Activated CD4-positive, alpha-beta T cell treated with anti-CD3 and anti-CD28 coated beads, Interleukin-2, amount 50 U/mL, for 24 hours (primary cell): Measurements from ENCODE around the gene DCLRE1C.
"Not testable (repeated sequence)": the region's sequence is repeated elsewhere in the genome, so short reads cannot be mapped to it uniquely, and the experiment has no call there.

Source experiments
- DNase-seq, 2 donors: peaks; one replicate each; pipeline ENCODE4 v3.0.0-alpha.2; 2020; ENCODE audit warnings: low read depth in 1 of 2, low spot score in 1 of 2

Gene DCLRE1C

DNA sequence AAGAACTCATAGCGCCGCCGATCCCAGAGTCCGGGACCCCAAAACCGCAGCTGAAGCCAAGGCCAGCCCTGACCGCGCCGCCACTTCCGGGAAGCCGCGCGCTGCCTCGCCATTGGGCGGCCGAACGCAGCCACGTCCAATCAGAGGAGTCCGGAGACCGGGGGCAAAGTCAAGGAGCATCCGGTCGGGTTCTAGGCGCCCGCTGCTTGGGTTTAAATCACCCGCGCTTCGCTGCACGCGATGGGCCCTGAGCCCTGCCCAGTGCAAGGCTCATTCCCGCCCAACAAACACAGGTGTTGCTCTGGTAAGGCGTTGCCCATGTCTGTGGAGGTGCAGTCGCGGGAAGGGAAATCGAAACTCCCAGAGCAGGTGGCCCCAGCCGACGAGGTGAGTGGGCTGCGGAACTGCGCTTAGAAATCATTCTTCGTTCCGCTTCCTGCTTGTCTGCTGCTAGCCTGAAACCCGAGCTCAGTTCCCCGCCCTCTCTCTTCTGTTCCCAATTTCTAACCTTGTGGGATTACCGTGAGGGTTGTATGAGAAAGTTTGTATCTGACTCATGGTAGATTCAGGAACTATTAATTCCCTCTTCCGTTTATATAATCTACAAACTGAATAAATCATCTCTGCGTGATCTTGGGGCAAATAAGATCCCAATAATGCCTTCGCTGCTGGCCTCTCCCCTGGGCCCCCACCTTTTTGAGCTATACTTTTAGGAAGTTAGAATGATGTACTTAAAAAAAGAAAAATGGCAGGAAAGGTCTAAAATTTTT lies at the start of gene DCLRE1C:
Gene DCLRE1C (minus strand): TSS at position 96 of the 770 bp plus-strand sequence. CDS start 86 bp downstream, at position 10.
- DNase-seq = peak; percentile 75 to 83

DNA sequence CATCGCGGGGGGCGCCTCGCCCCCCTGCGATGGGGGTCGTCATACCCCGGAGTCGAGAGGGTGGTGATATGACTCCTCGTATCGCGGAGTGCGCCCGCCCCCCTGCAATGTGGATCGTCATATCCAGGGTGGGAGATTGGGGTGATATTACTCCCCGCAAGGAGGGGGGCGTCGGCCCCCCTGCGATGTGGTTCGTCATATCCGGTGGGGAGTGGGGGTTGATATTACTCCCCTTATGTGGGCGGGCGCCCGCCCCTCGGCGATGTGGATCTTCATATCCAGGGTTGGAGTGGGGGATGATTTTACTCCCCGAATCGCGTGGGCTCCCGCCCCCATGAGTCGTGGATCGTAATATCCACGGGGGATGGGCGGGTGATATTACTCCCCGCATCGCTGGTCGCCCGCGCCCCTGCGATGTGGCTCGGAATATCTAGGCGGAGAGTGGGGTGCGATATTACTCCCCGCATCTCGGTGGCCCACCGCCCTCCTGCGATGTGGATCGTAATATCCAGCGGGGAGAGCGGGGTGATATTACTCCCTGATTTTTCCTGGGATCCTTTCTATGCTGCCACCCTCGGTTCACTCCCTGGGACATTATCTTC lies 42.2 kb upstream of the DCLRE1C start:
- DNase-seq = no peak

DNA sequence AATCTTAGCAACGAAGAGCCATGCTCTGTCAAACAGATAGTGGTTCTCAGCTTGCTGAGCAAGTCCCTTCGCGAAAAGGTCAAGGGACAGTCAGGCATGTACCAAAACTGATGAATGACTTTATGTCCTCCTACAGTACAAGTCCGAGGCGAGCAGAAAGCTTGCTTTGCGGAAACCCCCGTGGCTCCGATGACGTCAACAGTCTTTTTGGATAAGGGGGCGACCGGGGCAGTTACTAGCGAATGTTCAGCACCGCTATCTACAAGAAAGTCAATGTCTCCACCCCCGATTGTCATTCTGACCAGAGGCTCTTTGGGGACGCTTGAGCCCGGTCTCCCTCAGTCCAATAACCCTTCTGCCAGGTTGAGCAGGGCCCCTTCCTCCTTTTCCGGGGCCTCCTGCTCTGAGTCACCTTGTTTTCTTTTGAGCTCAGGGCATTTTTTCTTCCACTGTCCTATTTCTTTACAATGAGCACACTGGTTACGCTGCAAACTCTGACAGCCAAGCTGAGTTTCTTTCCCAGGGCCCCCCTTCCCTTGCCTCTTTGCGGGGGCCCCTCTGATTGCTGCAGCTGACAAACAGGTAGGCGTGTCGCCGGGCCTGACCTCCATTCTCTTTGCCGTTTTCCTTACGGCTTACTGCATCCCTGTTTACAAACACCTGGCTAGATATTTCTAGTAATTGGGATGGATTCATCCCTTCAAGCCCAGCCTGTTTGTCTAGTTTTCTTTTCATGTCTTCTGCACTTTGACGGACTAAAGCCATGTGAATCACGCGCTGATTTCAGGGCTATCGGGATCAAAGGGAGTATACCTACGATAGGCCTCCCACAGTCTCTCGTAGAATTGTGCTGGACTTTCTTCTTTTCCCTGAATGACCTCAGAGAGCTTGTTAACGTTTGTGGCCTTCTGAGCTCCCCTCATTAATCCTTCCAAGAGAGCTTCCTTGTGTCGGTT lies 39.9 kb upstream of the DCLRE1C start:
- not testable (repeated sequence) for DNase-seq

DNA sequence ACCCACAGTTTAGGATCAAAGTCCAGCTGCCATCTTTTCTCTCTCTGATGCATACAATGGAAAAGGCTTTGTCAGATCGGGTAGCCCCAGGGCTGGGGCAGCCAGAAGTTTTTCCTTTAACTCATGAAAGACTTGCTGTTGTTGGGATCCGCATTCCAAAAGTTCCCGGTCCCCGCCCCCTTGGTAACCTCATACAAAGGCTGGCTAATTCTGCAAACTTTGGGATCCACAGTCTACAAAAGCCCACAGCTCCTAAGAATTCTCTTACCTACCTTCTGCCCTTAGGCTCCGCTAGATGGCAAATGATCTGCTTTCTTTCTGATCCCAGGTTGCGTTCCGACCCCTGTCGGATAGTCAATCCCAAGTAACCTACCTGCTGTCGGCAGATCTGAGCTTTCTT lies 38.4 kb upstream of the DCLRE1C start:
- DNase-seq = not testable (repeated sequence)

DNA sequence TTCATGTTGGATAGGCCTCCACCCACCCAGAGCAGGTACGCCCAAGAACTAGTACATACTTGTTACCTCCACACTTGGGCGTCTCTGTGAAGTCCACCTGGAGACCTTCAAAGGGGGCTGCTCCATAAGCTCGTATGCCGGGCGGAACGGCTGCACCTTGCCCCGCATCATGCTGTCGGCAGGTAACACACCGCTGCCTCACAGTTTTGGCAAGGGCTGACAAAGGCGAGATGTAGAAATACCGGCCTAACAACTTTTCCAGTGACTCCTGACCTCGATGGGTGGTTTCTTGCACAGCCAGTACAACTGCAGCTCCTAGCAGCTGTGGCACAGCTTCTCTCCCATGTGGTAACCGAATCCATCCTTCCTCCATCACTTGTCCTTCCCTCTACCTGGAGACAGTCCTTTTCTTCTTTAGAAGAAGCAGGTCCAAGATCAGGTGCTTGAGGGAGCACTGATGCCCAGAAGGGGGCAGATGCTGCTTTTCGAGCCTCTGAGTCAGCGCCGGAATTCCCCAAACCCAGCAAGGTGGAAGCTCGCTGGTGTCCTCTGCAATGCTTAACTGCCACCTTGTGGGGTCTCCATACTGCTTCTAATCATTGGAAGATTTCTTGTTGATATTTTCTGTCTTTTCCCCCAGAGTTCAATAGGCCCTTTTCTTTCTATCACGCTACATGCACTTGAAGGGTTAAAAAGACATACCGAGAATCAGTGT lies 37.3 kb upstream of the DCLRE1C start:
- peak; percentile 37 to 58 for DNase-seq

DNA sequence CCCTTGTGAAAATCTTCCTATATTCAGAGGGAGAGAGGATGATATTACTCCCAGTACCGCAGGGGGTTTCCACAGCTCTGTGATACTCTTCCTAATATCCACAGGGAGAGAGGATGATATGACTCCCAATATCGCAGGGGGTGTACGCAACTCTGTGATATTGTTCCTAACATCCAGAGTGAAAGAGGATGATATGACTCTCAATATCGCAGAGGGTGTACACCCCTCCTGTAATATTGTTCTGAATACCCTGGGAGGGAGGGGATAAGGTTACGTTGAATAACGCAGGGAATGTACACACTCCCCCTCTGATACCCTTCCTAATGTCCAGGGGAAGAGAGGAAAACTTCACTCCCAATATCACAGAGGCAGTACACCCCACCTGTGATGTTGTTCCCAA lies 35.7 kb upstream of the DCLRE1C start:
- not testable (repeated sequence) for DNase-seq

DNA sequence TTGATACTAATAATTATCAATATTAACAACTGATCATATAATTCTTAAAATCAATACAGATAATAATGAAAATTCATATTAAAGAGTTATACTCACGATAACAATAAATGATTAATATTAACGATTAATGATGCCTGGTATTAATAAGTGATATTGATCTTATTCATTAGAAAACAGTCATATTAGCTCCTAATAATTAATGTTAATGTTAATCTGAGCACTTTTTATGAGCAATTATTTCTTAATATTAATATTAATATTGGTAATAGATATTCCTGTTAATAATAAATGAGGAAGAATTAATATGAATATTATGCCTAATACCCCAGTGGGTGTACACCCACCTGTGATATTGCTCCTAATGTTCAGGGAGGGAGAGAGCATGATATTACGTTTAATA lies 28.8 kb upstream of the DCLRE1C start:
- no peak for DNase-seq

DNA sequence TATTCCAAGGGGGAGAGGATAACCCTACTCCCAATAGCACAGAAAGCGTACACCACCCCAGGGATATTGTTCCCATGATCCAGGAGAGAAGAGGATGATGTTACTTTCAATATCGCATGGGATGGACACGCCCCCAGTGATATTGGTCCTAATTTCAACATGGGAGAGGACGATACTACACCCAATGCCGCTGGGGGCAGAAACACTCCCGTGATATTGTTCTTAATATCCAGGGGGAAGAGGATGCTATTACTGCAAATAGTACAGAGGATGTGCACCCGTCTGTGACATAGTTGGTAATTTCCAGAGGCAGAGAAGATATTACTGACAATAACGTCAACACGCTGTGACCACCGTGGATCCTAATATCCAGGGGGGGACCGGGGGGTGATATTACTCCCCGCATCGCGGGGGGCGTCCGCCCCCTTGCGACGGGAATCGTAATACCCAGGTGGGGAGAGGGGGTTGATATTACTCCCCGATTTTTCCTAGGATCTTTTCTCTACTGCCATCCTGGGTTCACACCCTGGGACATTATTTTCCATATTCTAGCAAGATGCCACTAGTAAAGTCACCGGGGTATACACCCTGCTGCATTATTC lies 21.9 kb upstream of the DCLRE1C start:
- no peak for DNase-seq

DNA sequence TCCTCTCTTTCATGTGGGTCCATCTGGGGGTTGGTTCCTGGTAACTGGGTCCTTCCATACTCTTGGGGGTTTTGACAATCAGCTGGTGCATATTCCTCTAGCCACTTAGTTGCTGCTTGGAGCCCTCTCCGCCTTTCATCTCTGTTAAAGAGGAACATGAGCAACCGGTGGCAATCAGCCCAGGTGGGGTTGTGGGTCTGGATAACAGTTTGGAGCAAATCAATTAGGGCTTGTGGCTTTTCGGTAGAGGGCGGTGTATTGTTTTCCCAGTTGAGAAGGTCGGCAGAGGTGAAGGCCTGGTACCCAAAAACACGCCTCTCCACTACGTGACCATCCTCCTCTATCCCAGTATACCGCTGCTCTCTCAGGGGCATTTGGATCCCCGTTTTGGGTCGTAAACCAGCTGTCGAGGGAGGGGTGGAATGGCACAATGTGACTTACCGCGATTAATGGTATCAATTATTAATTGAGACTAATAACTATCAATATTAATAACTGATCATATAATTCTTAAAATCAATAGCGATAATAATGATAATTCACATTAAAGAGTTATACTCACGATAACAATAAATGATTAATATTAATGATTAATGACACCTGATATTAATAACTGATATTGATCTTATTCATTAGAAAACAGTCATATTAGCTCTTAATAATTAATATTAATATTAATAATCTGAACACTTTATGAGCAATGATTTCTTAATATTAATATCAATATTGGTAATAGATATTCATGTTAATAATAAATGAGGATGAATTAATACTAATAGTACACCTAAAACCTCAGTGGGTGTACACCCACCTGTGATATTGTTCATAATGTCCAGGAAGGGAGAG lies 20.5 kb upstream of the DCLRE1C start:
- DNase-seq = not testable (repeated sequence)

DNA sequence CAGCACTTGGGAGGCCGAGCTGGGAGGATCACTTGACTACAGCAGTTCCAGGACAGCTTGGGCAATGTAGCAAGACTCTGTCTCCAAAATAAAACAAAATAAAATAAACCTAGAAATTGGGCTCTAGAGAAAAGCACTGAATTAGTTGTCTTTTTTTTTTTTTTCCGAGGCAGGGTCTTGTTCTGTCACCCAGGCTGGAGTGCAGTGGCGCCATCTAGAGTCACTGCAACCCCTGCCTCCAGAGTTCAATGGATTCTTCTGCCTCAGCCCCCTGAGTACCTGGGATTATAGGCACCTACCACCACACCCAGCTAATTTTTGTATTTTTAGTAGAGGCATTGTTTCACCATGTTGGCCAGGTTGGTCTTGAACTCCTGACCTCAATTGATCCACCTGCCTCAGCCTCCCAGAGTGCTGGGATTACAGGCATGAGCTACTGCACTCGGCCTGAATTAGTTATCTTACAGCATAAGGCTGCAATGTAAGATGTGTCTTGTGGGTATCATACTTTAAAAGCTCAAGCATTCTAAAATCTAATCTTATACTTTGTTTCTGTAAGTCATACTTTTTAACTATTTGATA lies 18.1 kb upstream of the DCLRE1C start:
- no peak for DNase-seq

DNA sequence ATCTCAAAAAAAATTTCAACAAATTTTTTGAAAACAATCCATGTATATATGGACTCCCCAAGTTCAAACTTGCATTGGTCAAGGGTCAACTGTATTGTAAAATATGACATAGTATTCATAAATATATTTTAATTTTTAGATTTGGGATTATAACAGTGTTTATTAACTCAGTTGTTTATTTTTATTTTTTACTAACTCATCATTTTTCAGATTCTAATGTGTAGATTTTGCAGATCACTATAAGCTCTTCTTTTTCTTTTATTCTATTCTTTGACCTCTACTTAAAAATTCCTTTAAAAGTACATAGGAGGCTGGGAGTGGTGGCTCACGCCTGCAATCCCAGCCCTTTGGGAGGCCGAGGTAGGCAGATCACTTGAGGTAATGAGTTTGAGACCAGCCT lies 14.0 kb upstream of the DCLRE1C start:
- DNase-seq = no peak

DNA sequence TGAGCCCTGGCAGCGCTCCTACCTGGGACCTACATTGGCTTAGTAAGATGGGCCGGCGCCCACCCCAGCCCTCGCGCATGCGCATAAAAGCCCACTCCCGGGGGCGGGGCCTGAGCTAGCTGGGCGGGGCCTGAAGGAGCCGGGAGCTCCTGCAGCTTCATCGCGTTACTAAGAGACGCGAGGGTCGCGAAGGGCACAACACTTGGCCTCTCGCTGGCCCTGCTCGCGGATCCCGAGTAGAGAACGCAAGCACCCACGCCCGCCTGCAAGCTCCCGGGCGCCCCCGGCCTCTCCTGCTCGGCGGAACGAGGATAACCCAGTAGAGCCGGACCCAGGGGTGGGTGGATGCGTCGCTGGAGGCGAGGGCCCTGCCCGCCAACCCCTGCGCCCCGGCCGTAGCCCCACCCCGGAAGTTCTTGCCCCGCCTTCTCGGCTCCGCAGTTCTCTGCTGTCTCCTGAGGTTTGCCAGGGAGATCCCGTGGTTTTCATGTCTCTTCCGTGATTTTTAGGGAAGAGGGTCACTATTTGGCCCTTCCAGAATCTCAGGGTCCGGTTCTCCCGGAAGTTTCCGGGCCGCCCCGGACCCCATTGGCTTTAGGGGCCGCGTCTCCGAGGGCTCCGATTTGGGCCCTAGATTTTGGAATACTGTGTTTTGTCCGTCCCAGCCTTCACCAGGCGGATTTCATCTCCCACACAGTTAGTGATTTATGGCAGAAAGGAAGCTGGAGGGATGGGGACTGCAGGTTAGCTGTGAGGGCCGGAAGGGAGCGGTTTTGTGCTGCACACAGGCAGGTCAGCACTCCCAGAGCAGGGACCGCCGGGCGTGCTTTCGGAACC lies 5.5 kb upstream of the DCLRE1C start, which contains the start of gene MEIG1:
Gene MEIG1 (plus strand): TSS at position 168 of the 837 bp plus-strand sequence. CDS start 7,081 bp downstream, outside the sequence.
- peak; percentile 91 to 98 for DNase-seq

DNA sequence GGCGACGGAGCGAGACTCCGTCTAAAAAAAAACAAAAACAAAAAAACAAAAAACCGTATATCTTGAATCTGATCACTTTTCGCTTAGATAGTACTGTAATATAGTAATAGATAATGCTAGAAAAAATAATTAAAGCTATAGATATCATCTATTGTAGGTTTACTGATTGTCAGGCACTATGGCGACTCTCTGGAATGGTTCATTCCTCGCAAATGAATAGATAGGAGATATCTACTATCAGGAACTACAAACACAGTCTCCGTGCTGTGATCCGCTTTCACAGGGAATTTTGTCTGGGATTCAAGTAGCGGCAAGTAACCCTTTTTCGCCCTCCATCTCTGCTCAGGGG lies 5.0 kb upstream of the DCLRE1C start:
- DNase-seq = no peak

DNA sequence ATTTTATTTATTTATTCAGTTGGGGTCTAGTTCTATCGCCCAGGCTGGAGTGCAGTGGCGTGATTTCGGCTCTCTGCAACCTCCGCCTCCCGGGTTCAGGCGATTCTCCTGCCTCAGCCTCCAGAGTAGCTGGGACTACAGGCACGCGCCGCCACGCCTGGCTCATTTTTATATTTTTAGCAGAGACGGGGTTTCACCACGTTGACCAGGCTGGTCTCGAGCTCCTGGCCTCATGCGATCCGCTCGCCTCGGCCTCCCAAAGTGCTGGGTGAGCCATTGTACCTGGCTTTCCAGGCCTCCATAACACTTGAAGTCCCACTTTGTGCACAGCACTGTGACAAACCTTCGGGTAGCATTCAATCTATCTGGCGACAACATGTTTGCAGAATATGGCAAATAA lies 1.0 kb upstream of the DCLRE1C start:
- DNase-seq = no peak

DNA sequence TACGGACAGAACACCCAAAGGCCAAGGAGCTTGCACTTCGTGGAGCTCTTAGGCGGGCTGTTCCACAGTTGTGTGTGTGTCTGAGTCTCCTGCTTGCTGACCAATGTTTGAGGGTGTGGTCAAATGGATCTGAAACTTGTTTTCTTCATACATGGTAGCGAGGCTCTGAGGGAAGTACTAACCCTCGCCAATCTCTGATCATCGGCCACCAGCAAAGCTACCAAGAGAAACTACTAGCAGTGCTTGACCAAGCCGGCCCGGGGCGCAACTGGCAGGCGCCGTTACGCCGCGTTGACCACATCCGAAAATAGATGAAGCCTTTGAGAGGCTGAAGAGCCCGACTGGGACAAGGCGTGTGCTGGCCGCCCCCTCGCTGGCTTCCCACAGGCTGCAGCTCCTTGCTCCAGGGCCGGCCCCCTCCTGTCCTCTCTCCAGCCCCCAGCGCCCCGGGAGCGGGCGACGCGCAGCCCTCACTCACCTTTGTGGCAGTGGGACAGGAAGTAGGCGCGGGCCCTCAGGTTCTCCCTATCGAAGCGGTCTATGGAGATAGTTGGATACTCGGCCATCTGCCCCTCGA lies 384 bp downstream of the DCLRE1C start:
- no peak for DNase-seq

DNA sequence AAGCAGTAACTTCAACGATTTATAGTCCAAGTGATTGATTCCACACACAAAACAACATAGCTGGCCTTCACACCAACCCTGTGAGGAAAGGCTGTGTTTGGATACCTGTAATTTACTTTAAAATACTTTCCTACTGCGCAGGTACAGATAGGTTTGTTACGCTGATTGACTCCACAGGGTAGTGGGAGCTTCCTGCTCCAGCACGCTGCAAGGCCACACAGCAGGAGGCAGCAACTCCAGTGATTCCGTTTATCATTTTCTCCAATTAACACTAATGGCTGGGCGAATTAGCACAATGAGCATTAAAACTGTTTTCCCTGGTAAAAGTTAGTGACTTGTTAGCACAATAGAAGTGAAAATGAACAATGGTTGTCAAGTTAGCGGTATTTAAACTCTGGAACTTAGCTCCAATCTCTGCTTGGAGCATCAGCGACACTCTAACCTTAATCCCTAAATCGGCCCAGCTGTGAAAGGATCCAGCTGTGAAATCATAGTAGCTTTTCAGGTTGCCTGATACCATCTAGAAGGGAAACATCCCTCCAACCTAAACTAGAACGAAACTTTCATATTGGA lies 959 bp downstream of the DCLRE1C start:
- DNase-seq = no peak

DNA sequence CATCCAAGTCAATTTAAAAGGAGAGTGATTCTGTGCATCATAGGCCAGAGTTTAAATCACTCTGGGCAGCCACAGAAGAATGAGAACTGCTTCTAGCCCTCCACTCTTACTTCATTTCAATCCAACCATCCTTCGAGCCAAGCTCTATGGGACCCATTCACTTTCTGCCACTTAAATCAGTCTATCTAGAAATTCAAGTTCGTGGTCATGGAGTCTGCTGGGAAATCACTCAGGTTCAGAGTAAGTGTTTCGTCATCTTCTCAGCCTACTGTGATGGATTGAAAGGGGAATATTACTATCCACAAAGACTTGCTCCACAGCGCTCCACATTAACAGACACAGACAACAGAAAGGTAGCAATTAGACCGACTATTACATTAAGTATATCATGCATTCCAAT lies 4.6 kb downstream of the DCLRE1C start:
- DNase-seq = no peak

DNA sequence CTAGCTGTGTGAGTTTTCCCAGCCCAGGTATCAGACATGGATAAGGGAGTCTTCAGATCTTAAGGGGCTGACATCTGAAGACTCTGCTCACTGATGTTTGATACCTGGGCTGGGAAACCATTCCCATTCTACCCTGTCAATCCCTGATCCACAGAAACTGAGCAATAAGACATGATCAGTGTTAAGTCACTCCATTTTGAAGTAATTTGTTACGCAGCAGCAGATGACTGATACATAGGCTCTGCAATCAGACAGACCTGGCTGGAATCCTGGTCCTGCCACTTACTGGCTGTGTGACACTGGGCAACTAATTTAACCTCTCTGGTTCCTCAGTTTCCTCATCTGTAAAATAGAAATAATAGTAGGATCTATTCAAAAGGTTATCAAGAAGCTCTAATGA lies 6.6 kb downstream of the DCLRE1C start:
- no peak for DNase-seq
